ENCODE measurements around the gene ZNF367. TPM values are rescaled to one million over a fixed set of nuclear protein-coding genes. Genes with fewer than 3 reads are reported as not detected.

The ZNF367 gene
- polyA plus RNA-seq, 3 donors, result 7.6 to 9.2 (median 8.6) TPM

GRCh38 chr9:96440671-96441199 lies 22.6 kb upstream of the ZNF367 start:
- DNase-seq, result no peak

DNA sequence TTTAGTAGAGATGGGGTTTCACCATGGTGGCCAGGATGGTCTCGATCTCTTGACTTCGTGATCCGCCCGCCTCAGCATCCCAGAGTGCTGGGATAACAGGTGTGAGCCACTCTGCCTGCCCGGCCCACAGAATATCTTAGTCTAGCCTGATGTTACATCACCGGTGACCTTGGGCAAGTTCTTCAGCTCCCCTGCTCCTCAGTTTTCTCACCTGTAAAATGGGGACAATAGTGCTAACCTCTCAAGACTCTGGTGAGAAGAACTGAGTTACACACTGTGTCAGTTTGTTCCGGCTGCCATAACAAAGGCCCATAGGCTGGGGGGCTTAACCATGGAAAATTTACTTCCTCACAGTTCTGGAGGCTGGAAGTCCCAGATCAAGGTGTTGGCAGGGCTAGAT lies 19.3 kb upstream of the ZNF367 start:
- no peak for DNase-seq

GRCh38 chr9:96436456-96437126 lies 18.4 kb upstream of the ZNF367 start:
- no peak for DNase-seq

DNA sequence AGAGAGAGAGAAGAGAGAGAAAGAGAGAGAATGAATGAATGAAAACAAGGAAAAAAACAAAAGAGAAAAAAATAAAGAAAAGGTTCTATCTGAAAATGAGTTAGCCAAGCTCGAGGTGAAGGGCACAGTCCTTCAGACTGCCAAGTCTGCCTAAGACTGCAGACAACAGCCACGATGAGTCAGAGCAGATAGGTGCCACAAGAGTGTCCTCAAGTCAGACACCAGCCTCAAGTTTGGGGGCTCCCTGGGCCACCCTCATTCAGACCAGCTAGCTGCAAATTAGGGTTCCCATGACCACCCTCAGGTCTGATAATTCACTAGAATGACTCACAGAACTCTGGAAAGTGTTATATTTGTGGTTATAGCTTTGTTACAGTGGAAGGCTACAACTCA lies 17.9 kb upstream of the ZNF367 start:
- DNase-seq, result no peak

DNA sequence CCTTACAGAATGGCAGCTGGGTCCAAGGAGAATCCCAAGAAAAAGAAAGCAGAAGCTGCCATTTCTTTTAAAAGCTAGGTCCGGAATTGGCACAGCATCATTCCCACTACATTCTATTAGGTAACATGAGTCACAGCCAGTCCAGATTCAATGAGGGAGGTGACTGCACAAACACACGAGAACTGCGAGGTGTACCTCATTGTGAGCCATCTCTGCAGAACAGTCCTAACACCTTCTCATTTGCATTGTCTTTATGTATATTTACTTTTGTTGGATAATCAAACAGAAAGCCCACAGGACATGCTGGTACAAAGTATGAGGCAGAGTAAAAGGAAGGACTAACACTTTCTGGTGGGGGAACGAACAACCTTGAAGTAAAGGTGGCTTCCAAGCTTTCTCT lies 17.2 kb upstream of the ZNF367 start:
- no peak for DNase-seq

DNA sequence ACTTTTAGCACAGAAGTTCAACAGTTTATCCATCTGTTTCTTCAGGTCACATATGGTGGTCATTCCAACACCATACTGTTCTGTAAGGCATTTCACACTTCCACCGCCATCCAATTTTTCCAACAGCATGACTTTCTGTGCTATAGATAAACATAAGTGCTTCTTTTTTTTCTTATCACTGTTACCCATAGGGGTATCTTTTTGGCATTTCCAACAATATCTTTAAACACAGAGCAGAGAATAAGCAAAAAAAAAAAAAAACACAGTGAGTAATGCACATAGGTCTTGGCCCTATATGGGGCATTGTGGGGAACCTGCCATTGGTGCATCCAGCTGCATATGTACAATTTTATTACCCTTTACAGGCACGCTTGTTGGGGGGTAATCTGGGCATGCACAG lies 12.2 kb upstream of the ZNF367 start:
- DNase-seq, result no peak

DNA sequence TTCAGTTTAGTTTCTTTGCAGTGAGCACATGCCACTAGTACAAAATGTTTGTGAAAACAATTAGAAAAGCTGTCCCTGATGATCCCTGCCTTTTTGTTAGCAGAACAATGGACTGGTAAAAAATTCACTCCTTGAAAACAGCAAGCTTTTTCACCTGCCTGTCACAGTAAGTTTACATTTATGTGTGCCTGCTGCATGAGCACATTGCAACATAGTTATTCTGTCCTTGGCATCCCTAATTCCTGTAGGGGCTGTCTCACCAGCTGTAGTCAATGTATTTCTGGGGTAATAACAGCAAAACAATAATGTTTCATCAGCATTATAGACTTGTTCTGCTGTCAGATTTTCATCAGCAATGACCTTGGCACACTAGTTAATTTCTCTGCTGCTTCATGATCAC lies 11.6 kb upstream of the ZNF367 start:
- DNase-seq, result no peak

DNA sequence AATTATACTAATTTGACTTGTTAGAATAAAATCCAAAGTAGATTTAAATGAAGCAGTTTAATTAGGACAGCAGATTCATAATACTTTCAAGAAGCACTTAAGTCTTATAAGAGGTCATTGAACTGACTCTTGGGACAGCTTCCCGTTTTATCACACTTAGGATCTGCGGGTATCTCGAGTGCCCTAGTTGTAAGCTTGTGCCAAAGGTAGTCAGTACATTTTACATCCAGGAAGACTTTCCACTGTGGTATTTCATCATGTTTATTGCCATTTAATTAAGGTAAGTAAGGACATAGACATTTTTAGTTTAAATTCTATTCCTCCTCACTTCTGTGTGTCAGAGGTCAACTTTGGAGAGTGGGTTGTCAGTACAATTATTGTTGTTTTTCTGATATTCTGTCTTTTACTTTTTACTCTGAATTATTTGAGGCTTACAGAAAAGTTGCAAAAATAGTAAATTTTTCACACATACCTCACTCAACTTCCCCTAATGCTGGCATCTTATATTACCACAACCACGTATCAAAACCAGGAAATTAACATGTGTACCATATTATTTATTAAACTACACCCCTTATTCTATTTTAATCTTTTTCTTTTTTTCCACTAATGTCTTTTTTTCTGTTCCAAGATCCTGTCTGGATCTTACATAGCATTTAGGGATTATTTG lies 7.5 kb upstream of the ZNF367 start:
- no peak for DNase-seq

- no peak for DNase-seq
Measured at GRCh38 chr9:96423985-96424336, 5.8 kb upstream of the ZNF367 start.

DNA sequence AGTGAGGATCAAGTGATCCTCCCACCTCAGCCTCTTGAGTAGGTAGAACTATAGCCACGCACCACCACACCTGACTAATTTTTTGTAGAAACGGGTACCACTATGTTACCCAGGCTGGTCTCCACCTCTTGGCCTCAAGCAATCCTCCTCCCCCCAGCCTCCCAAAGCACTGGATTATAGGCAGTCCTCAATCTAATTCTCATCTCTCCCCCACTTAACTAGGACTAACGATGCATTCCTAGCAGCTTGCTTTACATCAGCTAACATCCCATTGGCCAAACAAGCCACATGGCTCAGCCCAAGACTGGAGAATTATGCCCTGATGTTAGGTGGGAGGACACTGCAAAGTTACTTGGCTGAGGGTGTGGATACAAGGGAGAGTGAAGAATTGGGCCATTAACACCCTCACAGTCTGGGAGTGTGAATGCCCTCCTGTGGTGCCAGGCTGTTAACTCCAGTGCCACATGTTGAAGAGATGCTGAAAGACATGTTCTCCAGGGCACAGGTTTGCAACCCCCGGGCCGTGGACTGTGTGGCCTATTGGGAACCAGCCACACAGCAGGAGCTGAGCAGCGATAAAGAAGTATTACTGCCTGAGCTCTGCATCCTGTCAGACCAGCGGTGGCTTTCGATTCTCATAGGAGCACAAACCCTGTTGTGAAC lies 5.3 kb upstream of the ZNF367 start:
- no peak for DNase-seq

DNA sequence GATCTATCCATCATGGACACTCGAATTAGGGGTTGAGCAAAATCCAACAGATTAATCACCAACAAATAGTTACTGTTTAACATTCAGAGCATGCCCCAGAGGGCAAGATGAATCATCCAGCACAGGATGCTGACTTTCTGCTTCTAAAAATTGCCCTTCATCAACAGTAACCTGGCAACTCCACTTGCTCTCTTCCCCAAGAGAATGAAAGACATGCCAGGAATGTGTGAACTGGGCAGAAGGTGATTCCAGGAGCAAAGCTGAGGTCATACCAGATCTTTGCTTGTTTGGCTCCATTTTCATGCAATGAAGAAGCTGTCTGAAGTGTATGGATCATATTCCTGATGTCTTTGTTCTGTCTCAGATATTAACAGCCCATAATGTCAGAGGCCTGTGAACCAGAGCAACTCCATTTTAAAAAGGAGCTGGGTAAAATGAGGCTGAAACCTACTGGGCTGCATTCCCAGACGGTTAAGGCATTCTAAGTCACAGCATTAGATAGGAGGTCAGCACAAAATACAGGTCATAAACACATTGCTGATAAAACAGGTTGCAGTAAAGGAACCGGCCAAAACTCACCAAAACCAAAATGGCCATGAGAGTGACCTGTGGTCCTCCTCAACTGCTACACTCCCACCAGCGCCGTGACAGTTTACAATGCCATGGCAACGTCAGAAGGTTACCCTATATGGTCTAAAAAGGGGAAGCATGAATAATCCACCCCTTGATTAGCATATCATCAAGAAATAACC lies 2.5 kb upstream of the ZNF367 start:
- DNase-seq, result peak; percentile 73

DNA sequence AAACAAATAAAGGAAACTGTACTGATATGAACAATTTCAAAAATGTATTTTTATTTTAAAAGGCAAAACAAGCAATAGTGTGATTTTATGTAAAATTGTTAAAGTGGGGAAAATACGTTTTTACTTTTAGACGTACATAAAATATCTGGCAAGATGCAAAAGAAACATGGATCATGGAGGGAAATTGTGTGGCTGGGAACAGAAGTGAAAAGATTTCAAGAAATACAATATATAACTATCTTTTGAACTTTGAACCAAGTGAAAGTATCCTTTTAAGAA lies 1.5 kb upstream of the ZNF367 start:
- no peak for DNase-seq

GRCh38 chr9:96418920-96419690 lies 935 bp upstream of the ZNF367 start:
- DNase-seq, result peak; percentile 40

- DNase-seq, result no peak
Measured at GRCh38 chr9:96417661-96418082, 498 bp downstream of the ZNF367 start.

DNA sequence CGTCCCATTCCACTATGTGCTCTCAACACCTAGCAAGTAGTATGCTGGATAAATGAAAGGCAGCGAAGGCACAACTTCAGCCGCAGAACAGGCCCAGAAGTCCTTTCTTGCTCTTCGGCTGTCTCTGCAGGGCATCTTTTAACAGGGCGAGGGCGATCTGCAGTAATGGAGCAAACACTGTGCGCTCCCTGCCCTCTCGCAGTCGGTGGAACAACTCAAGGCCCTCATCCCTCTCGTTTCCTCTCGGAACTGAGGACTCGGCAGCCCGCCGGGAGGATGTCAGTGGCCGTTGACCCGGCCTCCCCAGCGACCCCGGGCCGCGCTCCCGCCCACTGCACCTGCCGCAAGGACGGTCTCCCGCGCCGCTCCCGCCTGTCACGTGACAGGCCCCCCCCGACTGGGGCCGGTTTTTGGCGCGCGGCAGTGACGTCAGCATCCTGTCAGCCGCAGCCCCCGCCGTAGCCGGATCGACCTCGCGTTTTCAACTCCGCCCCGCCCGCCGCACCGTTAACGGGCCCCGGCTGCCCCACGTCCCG lies 1.1 kb downstream of the ZNF367 start:
- DNase-seq, result peak; percentile 87

DNA sequence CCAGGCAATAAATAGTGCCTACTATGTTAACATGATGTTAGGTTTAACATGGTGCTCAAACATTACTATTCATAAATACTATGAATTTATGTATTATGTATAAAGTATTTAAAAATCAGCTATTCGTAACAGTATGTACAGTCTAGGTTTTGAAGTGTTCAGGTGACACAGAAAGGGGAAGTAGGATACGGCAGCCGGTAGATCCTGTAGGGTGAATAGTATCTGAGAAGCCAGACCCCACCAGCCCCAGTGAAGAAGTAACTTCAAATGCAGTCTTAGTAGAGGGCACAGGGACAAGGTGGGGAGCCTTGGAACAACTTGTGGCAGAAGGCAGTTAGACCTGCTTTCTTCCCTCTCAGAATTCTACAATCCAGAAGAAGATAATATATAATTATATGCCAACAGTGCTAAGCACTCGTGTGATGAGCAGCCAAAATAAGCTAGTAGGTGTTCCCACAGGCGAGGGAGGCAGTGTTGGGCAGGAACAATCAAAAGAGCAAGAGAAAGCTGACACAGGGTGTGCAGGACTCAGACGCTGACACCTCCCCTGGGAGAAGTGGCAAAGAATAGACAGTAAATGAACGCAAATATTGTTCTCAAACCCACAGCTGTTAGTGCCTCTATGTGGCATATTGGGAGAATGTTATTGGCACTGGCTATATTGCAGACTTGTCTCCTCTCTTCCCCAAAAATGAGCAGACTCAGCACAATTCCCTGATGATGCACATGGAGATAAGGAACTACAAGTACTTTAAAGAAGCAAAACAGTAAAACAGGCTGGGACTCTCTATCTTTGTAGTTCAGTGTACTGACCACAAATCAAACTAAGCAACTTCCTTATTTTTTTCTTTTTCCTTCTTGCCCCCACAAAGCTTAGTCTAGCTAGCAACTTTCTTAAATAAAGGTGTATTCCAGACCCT lies 4.6 kb downstream of the ZNF367 start:
- no peak for DNase-seq

- no peak for DNase-seq
Measured at GRCh38 chr9:96412174-96412913, 5.8 kb downstream of the ZNF367 start.

GRCh38 chr9:96411129-96411838 lies 6.9 kb downstream of the ZNF367 start:
- no peak for DNase-seq
